Gastrocnemius medialis (tissue), 4 donors: ENCODE results near the gene TRIM31. TPM values are rescaled to one million over a fixed set of nuclear protein-coding genes. Genes with fewer than 3 reads are reported as not detected.

Experiments
- ATAC-seq, 2 donors: fragments of 150-250 bp; one replicate each; pipeline ENCODE4 v1.9.1; 2016
- DNase-seq, 2 donors: peaks; one replicate each; pipeline ENCODE4 v3.0.0-alpha.2; 2019
- H3K27ac ChIP-seq, 4 donors: fragments of 200-600 bp; sonication (generic); 1 replicate in 1 of 4; 2 replicates in 3 of 4; pipeline ENCODE4 v1.5.1; 2016 to 2018; ENCODE audit warnings: mild to moderate bottlenecking in 2 of 4, moderate library complexity in 1 of 4
- H3K27me3 ChIP-seq, 3 donors: fragments of 200-600 bp; sonication (generic) in 2 of 3; 1 replicate in 1 of 3; 2 replicates in 2 of 3; pipeline versions ENCODE4 v1.5.1 to v1.6.0; 2016 to 2019; ENCODE audit warnings: mild to moderate bottlenecking in 1 of 3, moderate library complexity in 1 of 3
- H3K36me3 ChIP-seq, 2 donors: fragments of 200-600 bp; sonication (generic) in 1 of 2; one replicate each; pipeline ENCODE4 v1.5.1; 2017 to 2018
- H3K4me1 ChIP-seq, 2 donors: fragments of 200-600 bp; sonication (generic) in 1 of 2; one replicate each; pipeline ENCODE4 v1.5.1; 2016 to 2017; ENCODE audit warnings: mild to moderate bottlenecking in 2 of 2
- H3K4me3 ChIP-seq, 4 donors: fragments of 200-600 bp; sonication (generic) in 3 of 4; 1 replicate in 1 of 4; 2 replicates in 3 of 4; pipeline ENCODE4 v1.5.1; 2016 to 2019; ENCODE audit warnings: mild to moderate bottlenecking in 2 of 4
- H3K9me3 ChIP-seq, 3 donors: fragments of 200-600 bp; sonication (generic) in 2 of 3; 1 replicate in 1 of 3; 2 replicates in 2 of 3; pipeline ENCODE4 v1.5.1; 2016 to 2019
- CTCF ChIP-seq, 5 experiments: fragments of 450-650 bp in 3 of 5; fragments of 200-600 bp in 2 of 5; sonication (generic) in 2 of 5; IDR thresholded peaks in 4 of 5; conservative IDR thresholded peaks in 1 of 5; 1 replicate in 4 of 5; 2 replicates in 1 of 5; pipeline ENCODE4 v1.5.1; 2016 to 2019; ENCODE audit warnings: antibody characterized with exemption in 5 of 5, mild to moderate bottlenecking in 3 of 5, moderate library complexity in 3 of 5
- POLR2A ChIP-seq, 2 donors: fragments of 450-650 bp; IDR thresholded peaks; one replicate each; pipeline ENCODE4 v1.6.1; 2017; ENCODE audit warnings: antibody characterized with exemption in 2 of 2, mild to moderate bottlenecking in 2 of 2, moderate library complexity in 2 of 2
- in situ Hi-C, 4 donors: fragments of 200-750 bp; cut with MboI; loops; one replicate each; pipeline versions ENCODE4 v1.15.0 to v1.8.0; 2017; ENCODE audit warnings: low sequenced_read_pairs in 4 of 4
- intact Hi-C: fragments of 100-400 bp; cut with DNase I; formaldehyde crosslinking; loops from one replicate; pipeline ENCODE4 v1.15.1; 2023; ENCODE audit warnings: low total_unique reads
- total RNA-seq, 4 donors: library from RNA; depleted of rRNA; stranded (reverse); fragments of >200 nt; gene quantifications; one replicate each; pipeline versions ENCODE4 v1.1.0 to v1.2.3, GENCODE V29; 2016

TRIM31 gene
- total RNA-seq, 4 donors from 2014 or later = 0.39 TPM; not detected in 3

- Histone ChIP-seq H3K9me3 (no peaks in the 10 kb centered on the region), H3K4me3 (no peak overlapping the region), H3K4me1 (peaks cover 0 to 6% of the 10 kb centered on the region in 2 donors), H3K27ac (no peak overlapping the region), H3K36me3 (no peaks in the 10 kb centered on the region), H3K27me3 (peaks cover 0 to 14% (median 0%) of the 10 kb centered on the region in 3 donors)
- no peak for DNase-seq
- TF ChIP-seq POLR2A (IDR thresholded peaks at IDR 0.05) = no peak
- no peak for TF ChIP-seq CTCF (IDR thresholded peaks at IDR 0.05 in 4 of 5, conservative IDR thresholded peaks at IDR 0.05 in 1 of 5)
- in situ Hi-C loops (loop anchor here in 1 of 4 donors (25.0 kb wide), 1 partner anchor 319 kb away; the partner anchor contains the start of gene HLA-G), intact Hi-C loops (no loop called here)
- no peak for ATAC-seq
Measured at GRCh38 chr6:30156774-30157173, 43.9 kb upstream of the TRIM31 start.

GRCh38 chr6:30156262-30156599, 43.3 kb upstream of the TRIM31 start:
- Histone ChIP-seq H3K9me3 (no peaks in the 10 kb centered on the region), H3K4me3 (no peak overlapping the region), H3K27ac (no peak overlapping the region), H3K36me3 (no peaks in the 10 kb centered on the region), H3K27me3 (peaks cover 0 to 14% (median 0%) of the 10 kb centered on the region in 3 donors), H3K4me1 (peaks cover 0 to 6% of the 10 kb centered on the region in 2 donors)
- intact Hi-C loops (no loop called here), in situ Hi-C loops (loop anchor here in 1 of 4 donors (25.0 kb wide), 1 partner anchor 319 kb away; the partner anchor contains the start of gene HLA-G)
- DNase-seq (peak; percentile 8 to 19), ATAC-seq (no peak)
- no peak for TF ChIP-seq POLR2A (IDR thresholded peaks at IDR 0.05)
- TF ChIP-seq CTCF (IDR thresholded peaks at IDR 0.05 in 4 of 5, conservative IDR thresholded peaks at IDR 0.05 in 1 of 5) = no peak

- Histone ChIP-seq H3K27me3 (peaks cover 0 to 14% (median 0%) of the 10 kb centered on the region in 3 donors), H3K4me3 (no peak overlapping the region), H3K27ac (no peak overlapping the region), H3K36me3 (no peaks in the 10 kb centered on the region), H3K9me3 (no peaks in the 10 kb centered on the region), H3K4me1 (peaks cover 0 to 6% of the 10 kb centered on the region in 2 donors)
- DNase-seq = no peak
- in situ Hi-C loops = loop anchor here in 1 of 4 donors (25.0 kb wide), 1 partner anchor 318 kb away; the partner anchor contains the start of gene HLA-G
- TF ChIP-seq POLR2A (IDR thresholded peaks at IDR 0.05) (no peak), CTCF (IDR thresholded peaks at IDR 0.05 in 4 of 5, conservative IDR thresholded peaks at IDR 0.05 in 1 of 5) (no peak)
- ATAC-seq = no peak
- intact Hi-C loops = no loop called here
Measured at GRCh38 chr6:30155520-30156261, 42.8 kb upstream of the TRIM31 start.

- ATAC-seq (no peak), DNase-seq (no peak)
- TF ChIP-seq POLR2A (IDR thresholded peaks at IDR 0.05) (no peak), CTCF (IDR thresholded peaks at IDR 0.05 in 4 of 5, conservative IDR thresholded peaks at IDR 0.05 in 1 of 5) (no peak)
- Histone ChIP-seq H3K4me3 (no peak overlapping the region), H3K27me3 (peaks cover 0 to 14% (median 0%) of the 10 kb centered on the region in 3 donors), H3K4me1 (peaks cover 0 to 6% of the 10 kb centered on the region in 2 donors), H3K9me3 (no peaks in the 10 kb centered on the region), H3K27ac (no peak overlapping the region), H3K36me3 (no peaks in the 10 kb centered on the region)
- intact Hi-C loops (no loop called here), in situ Hi-C loops (loop anchor here in 1 of 4 donors (25.0 kb wide), 1 partner anchor 318 kb away; the partner anchor contains the start of gene HLA-G)
Measured at GRCh38 chr6:30154709-30155519, 42.0 kb upstream of the TRIM31 start.
